HUES64 (cell line): Measurements from ENCODE around the gene TMEM217.

ENCODE experiments used
- H3K27ac ChIP-seq: 2 replicates; pipeline ENCODE4 v1.7.0; 2013; ENCODE audit warnings: low read depth, low read length, inconsistent platforms
- H3K27me3 ChIP-seq: 2 replicates; pipeline ENCODE4 v1.6.1; 2013; ENCODE audit warnings: mild to moderate bottlenecking, low read length; ENCODE audit not compliant: insufficient read depth
- H3K36me3 ChIP-seq: 2 replicates; pipeline ENCODE4 v1.6.1; 2013; ENCODE audit warnings: mild to moderate bottlenecking, low read length; ENCODE audit not compliant: insufficient read depth
- H3K4me1 ChIP-seq: 2 replicates; pipeline ENCODE4 v1.6.1; 2013; ENCODE audit warnings: mild to moderate bottlenecking, low read length, moderate library complexity; ENCODE audit not compliant: insufficient read depth
- H3K4me3 ChIP-seq: 2 replicates; pipeline ENCODE4 v1.5.1; 2013; ENCODE audit warnings: mild to moderate bottlenecking, low read length, moderate library complexity
- H3K9ac ChIP-seq: 2 replicates; pipeline ENCODE4 v1.6.1; 2013; ENCODE audit warnings: mild to moderate bottlenecking, low read depth, low read length
- H3K9me3 ChIP-seq: 2 replicates; pipeline ENCODE4 v1.6.1; 2013; ENCODE audit warnings: low read depth, low read length; ENCODE audit not compliant: insufficient read depth
- whole genome bisulfite sequencing: fragments of 150-250, 120-280 bp; methylation state at CpG from one replicate; pipeline ENCODE4 v1.1.7; 2013; ENCODE audit warnings: missing lambda C conversion rate; 5-methylcytosine and 5-hydroxymethylcytosine counted together

Gene TMEM217

DNA sequence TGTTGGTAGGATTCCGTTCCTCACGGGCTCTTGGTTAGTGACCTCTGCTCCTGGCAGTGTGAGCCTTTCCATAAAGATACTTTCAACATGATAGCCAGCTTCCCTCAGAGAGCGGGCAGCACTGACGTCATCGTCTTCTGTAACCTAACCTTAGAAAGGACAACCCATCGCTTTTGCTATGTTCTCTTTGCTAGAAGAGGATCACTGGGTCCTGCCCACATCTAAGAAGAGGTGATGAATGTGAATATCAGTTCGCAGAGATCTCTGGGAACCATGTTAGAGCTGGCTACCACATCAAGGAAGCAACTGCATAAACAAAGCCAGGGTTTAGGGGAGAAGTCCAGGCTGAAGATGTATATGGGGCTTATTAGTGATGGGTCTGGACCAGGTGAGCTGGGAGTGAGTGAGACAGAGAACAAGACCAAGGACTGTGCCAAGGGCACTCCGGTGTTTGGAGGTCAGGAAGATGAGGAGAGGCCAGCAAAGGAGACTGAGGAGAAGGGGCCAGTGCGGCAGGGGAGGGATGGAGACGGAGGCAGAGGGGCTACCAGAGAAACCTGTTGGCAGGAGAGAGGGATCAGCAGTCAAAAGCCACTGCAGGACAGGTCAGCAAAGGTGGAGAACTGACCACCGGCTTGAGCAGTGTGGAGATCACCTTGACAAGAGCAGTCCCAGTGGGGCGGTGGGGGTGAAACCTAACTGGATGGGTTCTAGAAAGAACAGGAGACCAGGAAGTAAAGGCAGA lies 48.3 kb downstream of the TMEM217 start:
- Histone ChIP-seq H3K4me3 (no peak overlapping the region), H3K4me1 (no peaks in the 10 kb centered on the region), H3K36me3 (no peaks in the 10 kb centered on the region), H3K27ac (no peak overlapping the region), H3K9ac (no peak overlapping the region), H3K9me3 (no peaks in the 10 kb centered on the region), H3K27me3 (no peaks in the 10 kb centered on the region)
- WGBS = 92% methylated on average over 12 of the region's 12 CpGs

- Histone ChIP-seq H3K36me3 (no peaks in the 10 kb centered on the region), H3K9ac (no peak overlapping the region), H3K27me3 (no peaks in the 10 kb centered on the region), H3K9me3 (no peaks in the 10 kb centered on the region), H3K4me1 (no peaks in the 10 kb centered on the region), H3K27ac (no peak overlapping the region), H3K4me3 (no peak overlapping the region)
- 95% methylated on average over 7 of the region's 7 CpGs for WGBS
These were observed 49.2 kb downstream of the TMEM217 start for GRCh38 chr6:37208793-37209192.

GRCh38 chr6:37207903-37208456 lies 50.0 kb downstream of the TMEM217 start:
- Histone ChIP-seq H3K4me1 (no peaks in the 10 kb centered on the region), H3K9ac (no peak overlapping the region), H3K36me3 (no peaks in the 10 kb centered on the region), H3K27me3 (no peaks in the 10 kb centered on the region), H3K27ac (no peak overlapping the region), H3K9me3 (no peaks in the 10 kb centered on the region), H3K4me3 (no peak overlapping the region)
- 64% methylated on average over 7 of the region's 7 CpGs for WGBS

- Histone ChIP-seq H3K4me1 (no peaks in the 10 kb centered on the region), H3K4me3 (no peak overlapping the region), H3K9ac (no peak overlapping the region), H3K9me3 (no peaks in the 10 kb centered on the region), H3K27me3 (no peaks in the 10 kb centered on the region), H3K27ac (no peak overlapping the region), H3K36me3 (no peaks in the 10 kb centered on the region)
- WGBS = 91% methylated on average over 9 of the region's 9 CpGs
These were observed 51.3 kb downstream of the TMEM217 start for GRCh38 chr6:37206622-37207021.

DNA sequence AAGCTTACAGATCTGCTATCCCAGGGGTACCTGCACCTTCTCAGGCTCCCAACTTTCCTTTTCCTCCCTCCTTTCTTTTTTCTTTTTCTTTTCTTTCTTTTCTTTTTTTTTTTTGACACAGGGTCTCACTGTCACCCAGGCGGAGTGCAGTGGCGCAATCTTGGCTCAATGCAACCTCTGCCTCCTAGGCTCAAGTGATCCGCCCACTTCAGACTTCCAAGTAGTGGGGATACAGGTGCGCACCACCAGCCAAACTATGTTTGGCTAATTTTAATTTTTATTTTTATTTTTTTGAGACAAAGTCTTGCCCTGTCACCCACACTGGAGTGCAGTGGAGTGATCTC lies 52.0 kb downstream of the TMEM217 start:
- Histone ChIP-seq H3K36me3 (no peaks in the 10 kb centered on the region), H3K27me3 (no peaks in the 10 kb centered on the region), H3K9me3 (no peaks in the 10 kb centered on the region), H3K4me1 (no peaks in the 10 kb centered on the region), H3K4me3 (no peak overlapping the region), H3K9ac (no peak overlapping the region), H3K27ac (no peak overlapping the region)
- 96% methylated on average over 4 of the region's 4 CpGs for WGBS

GRCh38 chr6:37205175-37205996 lies 52.6 kb downstream of the TMEM217 start:
- H3K36me3 ChIP-seq = no peaks in the 10 kb centered on the region
- 80% methylated on average over 13 of the region's 13 CpGs for WGBS
- H3K9me3 ChIP-seq = no peaks in the 10 kb centered on the region
- H3K27ac ChIP-seq = no peak overlapping the region
- no peaks in the 10 kb centered on the region for H3K27me3 ChIP-seq
- no peaks in the 10 kb centered on the region for H3K4me1 ChIP-seq
- no peak overlapping the region for H3K4me3 ChIP-seq
- H3K9ac ChIP-seq = no peak overlapping the region

- H3K4me3 ChIP-seq = no peak overlapping the region
- H3K9me3 ChIP-seq = no peaks in the 10 kb centered on the region
- no peaks in the 10 kb centered on the region for H3K27me3 ChIP-seq
- WGBS = 88% methylated on average over 7 of the region's 7 CpGs
- no peak overlapping the region for H3K27ac ChIP-seq
- H3K9ac ChIP-seq = no peak overlapping the region
- H3K36me3 ChIP-seq = no peaks in the 10 kb centered on the region
- H3K4me1 ChIP-seq = no peaks in the 10 kb centered on the region
These were observed 53.8 kb downstream of the TMEM217 start for GRCh38 chr6:37204014-37204751.

DNA sequence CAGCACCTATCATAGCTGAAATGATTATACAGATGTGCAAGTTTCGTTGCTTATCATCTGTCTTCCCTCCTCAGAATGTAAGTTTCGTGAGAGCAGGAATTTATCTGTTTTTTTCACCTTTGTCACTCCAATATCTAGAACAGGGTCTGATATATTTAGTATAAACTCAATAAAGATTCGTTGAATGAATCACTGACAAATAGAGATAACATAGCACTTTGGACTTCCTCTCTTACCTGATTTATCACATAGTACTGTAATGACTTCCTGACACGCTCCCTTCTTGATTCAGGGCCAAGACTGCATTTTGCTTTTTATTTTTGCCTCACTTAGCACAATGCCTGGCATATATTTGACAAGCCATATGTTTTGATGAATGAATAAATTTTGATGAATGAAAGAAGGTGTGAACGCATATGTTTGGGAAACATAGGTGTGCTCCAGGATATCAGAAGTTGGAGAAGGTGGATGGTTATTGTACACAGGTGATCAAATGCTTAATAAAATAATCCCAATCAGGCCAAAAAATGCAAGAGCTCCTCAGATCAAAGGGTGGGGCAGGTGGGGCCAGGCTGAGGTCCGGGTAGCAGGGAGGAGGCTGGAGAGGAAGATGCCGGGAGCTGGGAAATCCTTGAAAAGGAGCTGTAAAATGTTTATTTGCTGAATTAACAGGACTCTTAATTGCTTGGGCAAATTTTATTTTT lies 55.0 kb downstream of the TMEM217 start:
- Histone ChIP-seq H3K9me3 (no peaks in the 10 kb centered on the region), H3K9ac (no peak overlapping the region), H3K27me3 (no peaks in the 10 kb centered on the region), H3K27ac (no peak overlapping the region), H3K4me3 (no peak overlapping the region), H3K4me1 (no peaks in the 10 kb centered on the region), H3K36me3 (no peaks in the 10 kb centered on the region)
- WGBS = 93% methylated on average over 7 of the region's 7 CpGs

DNA sequence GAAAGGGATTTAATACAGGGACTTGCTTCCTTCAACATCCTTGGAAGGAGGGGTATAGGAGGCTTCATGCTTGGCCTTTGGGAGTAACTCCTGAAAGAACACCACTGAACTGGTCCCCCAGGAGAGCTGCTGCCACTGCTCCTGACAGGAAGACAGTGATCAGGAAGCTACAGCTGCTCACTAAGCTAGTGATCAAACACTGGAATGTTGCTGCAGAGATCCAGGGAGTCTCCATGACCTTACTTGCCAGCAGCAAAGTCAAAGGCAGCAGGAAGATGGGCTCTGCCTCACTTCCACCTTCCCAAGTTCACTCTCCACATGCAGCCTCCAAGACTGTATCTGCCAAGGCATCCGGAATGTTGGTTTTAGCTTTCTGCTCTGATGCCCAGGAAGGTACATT lies 56.2 kb downstream of the TMEM217 start:
- no peak overlapping the region for H3K9ac ChIP-seq
- H3K4me1 ChIP-seq = no peaks in the 10 kb centered on the region
- no peaks in the 10 kb centered on the region for H3K36me3 ChIP-seq
- H3K9me3 ChIP-seq = no peaks in the 10 kb centered on the region
- no peak overlapping the region for H3K27ac ChIP-seq
- H3K4me3 ChIP-seq = no peak overlapping the region
- 87% methylated on average over 1 of the region's 1 CpG for WGBS
- no peaks in the 10 kb centered on the region for H3K27me3 ChIP-seq

- Histone ChIP-seq H3K9ac (no peak overlapping the region), H3K36me3 (no peaks in the 10 kb centered on the region), H3K4me3 (no peak overlapping the region), H3K9me3 (no peaks in the 10 kb centered on the region), H3K27ac (no peak overlapping the region), H3K27me3 (no peaks in the 10 kb centered on the region), H3K4me1 (no peaks in the 10 kb centered on the region)
- WGBS = 89% methylated on average over 5 of the region's 5 CpGs
These were observed 57.9 kb downstream of the TMEM217 start for GRCh38 chr6:37200085-37200484.
